Measurements from ENCODE around the gene GTF2F1.

DNA sequence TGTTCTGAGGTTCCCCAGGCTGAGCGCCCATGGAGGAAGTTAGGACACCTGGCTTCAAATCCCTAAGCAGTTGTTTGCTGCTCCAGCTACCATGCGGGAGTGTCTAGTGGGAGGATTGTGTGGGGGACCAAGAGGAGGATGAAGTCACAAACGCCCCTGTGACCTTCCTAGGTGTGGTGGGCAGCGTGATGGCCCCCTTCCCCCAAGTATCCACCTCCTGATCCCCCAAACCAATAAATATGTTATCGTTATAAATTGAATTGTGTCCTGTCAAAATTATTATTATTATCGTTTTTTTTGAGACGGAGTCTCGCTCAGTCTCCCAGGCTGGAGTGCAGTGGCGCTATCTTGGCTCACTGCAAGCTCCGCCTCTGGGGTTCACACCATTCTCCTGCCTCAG is 40.7 kb upstream of the GTF2F1 start, which contains the start of gene SLC25A41:
- TF ChIP-seq, protein P1, sequence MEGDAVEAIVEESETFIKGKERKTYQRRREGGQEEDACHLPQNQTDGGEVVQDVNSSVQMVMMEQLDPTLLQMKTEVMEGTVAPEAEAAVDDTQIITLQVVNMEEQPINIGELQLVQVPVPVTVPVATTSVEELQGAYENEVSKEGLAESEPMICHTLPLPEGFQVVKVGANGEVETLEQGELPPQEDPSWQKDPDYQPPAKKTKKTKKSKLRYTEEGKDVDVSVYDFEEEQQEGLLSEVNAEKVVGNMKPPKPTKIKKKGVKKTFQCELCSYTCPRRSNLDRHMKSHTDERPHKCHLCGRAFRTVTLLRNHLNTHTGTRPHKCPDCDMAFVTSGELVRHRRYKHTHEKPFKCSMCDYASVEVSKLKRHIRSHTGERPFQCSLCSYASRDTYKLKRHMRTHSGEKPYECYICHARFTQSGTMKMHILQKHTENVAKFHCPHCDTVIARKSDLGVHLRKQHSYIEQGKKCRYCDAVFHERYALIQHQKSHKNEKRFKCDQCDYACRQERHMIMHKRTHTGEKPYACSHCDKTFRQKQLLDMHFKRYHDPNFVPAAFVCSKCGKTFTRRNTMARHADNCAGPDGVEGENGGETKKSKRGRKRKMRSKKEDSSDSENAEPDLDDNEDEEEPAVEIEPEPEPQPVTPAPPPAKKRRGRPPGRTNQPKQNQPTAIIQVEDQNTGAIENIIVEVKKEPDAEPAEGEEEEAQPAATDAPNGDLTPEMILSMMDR (conservative IDR thresholded peaks at IDR 0.05; ENCODE audit: low read depth, low read length) = no peak
- TF ChIP-seq EZH2 (IDR thresholded peaks at IDR 0.05; ENCODE audit: low read length, unreplicated experiment) = no peak
